ENCODE results near the gene SLFN12.
A peak's percentile ranks its signal among the peaks of the same experiment; 100 is the strongest.

GRCh38 chr17:35373984-35374765 lies 58.1 kb downstream of the SLFN12 start:
- no peak for TF ChIP-seq ZNF274 (IDR thresholded peaks at IDR 0.05; ENCODE audit: low read depth, low read length)
- no peak for TF ChIP-seq YY1 (IDR thresholded peaks at IDR 0.05; ENCODE audit: insufficient read depth, insufficient read length)
- TF ChIP-seq SUZ12 (IDR thresholded peaks at IDR 0.05; ENCODE audit: extremely low read depth, insufficient read depth, insufficient read length): peak; percentile 18
